Left lung (tissue), 10 donors: ENCODE results near the gene SKP2. TPM values are rescaled to one million over a fixed set of nuclear protein-coding genes. Genes with fewer than 3 reads are reported as not detected.
"Not testable (repeated sequence)": the region's sequence is repeated elsewhere in the genome, so short reads cannot be mapped to it uniquely, and the experiment has no call there.

Source experiments
- ATAC-seq: fragments of 200-7000 bp; cut with Tn5 transposase; one replicate; pipeline ENCODE4 v1.9.1; 2020; ENCODE audit warnings: moderate library complexity
- DNase-seq, 4 donors: peaks; one replicate each; pipeline ENCODE4 v3.0.0-alpha.2; 2013 to 2020
- H3K27ac ChIP-seq, 2 donors: fragments of 200-600 bp; sonication (generic) in 1 of 2; one replicate each; pipeline versions ENCODE4 v1.5.0 to v1.8.0; 2020 to 2021
- H3K27me3 ChIP-seq, 2 donors: fragments of 200-600 bp; sonication (generic) in 1 of 2; one replicate each; pipeline versions ENCODE4 v1.5.0 to v1.8.0; 2020 to 2021
- H3K36me3 ChIP-seq, 2 donors: fragments of 200-600 bp; sonication (generic) in 1 of 2; one replicate each; pipeline versions ENCODE4 v1.5.0 to v1.8.0; 2020 to 2021
- H3K4me1 ChIP-seq, 2 donors: fragments of 200-600 bp; one replicate each; pipeline ENCODE4 v1.8.0; 2021
- H3K4me3 ChIP-seq, 2 donors: fragments of 200-600 bp; sonication (generic) in 1 of 2; one replicate each; pipeline versions ENCODE4 v1.5.0 to v1.8.0; 2020 to 2021; ENCODE audit warnings: mild to moderate bottlenecking in 1 of 2
- H3K9me3 ChIP-seq, 2 donors: fragments of 200-600 bp; sonication (generic) in 1 of 2; one replicate each; pipeline versions ENCODE4 v1.5.0 to v1.8.0; 2020 to 2021
- CTCF ChIP-seq, 2 donors: fragments of 200-600 bp; sonication (generic) in 1 of 2; IDR thresholded peaks; one replicate each; pipeline versions ENCODE4 v1.5.0 to v1.8.0; 2021; ENCODE audit warnings: antibody characterized with exemption in 2 of 2
- intact Hi-C, 2 donors: fragments of 100-400 bp; cut with DNase I; formaldehyde crosslinking; loops; one replicate each; pipeline versions ENCODE4 v1.11.2 to v1.14.2; 2022
- polyA plus RNA-seq, 6 donors: library from polyadenylated mRNA; unstranded; fragments of 120-200 nt; gene quantifications; one replicate each; pipeline ENCODE4 v1.2.1, GENCODE V29; 2013; ENCODE audit not compliant: insufficient read length in 6 of 6
- total RNA-seq, 2 donors: library from RNA; stranded (reverse); fragmentation: NEBNext Ultra II Directional; extraction: Animal tissue kit (Norgen Biotek cat#: 25700); gene quantifications; one replicate each; pipeline ENCODE4 v1.2.1, GENCODE V29; 2021
- donor health status: DM: no; HTN: yes; CAD: no.
- donor health status: DM: no; HTN: no; CAD: no.

SKP2 gene
- total and polyA plus RNA-seq, 8 donors = 18.4 to 56.4 (median 48.7) TPM

DNA sequence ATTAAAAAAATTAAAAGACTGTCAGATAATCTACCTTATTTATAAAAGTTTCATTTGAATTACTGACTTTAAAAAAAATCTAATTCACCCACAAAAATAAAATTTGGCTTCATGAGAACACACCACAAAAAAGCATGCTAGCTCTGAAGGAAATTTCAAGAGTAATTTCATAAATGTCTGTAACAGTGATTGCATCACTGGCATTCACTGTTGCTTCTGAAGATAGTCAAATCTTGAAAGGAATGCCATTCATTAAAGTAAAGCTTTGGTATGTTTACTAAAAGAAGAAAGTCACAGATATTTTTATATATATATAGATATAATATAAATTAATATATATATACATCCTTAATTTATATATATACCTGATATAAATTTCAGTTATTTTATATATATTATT lies 46.4 kb downstream of the SKP2 start:
- no peaks in the 10 kb centered on the region for H3K27me3 ChIP-seq
- TF ChIP-seq CTCF (IDR thresholded peaks at IDR 0.05) = no peak
- intact Hi-C loops = no loop called here
- H3K4me3 ChIP-seq = no peak overlapping the region
- ATAC-seq (no peak), DNase-seq (no peak)
- H3K9me3 ChIP-seq = no peaks in the 10 kb centered on the region
- H3K36me3 ChIP-seq = peaks cover 0 to 55% of the 10 kb centered on the region in 2 donors
- no peak overlapping the region for H3K27ac ChIP-seq
- H3K4me1 ChIP-seq = peaks cover 0 to 5% of the 10 kb centered on the region in 2 donors

- H3K4me1 ChIP-seq, intact Hi-C loops, H3K27me3 ChIP-seq, H3K4me3 ChIP-seq, H3K9me3 ChIP-seq, DNase-seq, ATAC-seq, H3K27ac ChIP-seq: not testable (repeated sequence)
- peaks cover 0 to 55% of the 10 kb centered on the region in 2 donors for H3K36me3 ChIP-seq
These were observed 46.9 kb downstream of the SKP2 start for GRCh38 chr5:36198783-36199182.

- intact Hi-C loops = no loop called here
- Histone ChIP-seq H3K36me3 (peaks cover 0 to 51% of the 10 kb centered on the region in 2 donors), H3K27me3 (no peaks in the 10 kb centered on the region), H3K4me1 (peaks cover 0 to 5% of the 10 kb centered on the region in 2 donors), H3K4me3 (no peak overlapping the region), H3K9me3 (no peaks in the 10 kb centered on the region), H3K27ac (no peak overlapping the region)
- ATAC-seq (no peak), DNase-seq (no peak)
- no peak for TF ChIP-seq CTCF (IDR thresholded peaks at IDR 0.05)
These were observed 47.7 kb downstream of the SKP2 start for GRCh38 chr5:36199620-36200019.

DNA sequence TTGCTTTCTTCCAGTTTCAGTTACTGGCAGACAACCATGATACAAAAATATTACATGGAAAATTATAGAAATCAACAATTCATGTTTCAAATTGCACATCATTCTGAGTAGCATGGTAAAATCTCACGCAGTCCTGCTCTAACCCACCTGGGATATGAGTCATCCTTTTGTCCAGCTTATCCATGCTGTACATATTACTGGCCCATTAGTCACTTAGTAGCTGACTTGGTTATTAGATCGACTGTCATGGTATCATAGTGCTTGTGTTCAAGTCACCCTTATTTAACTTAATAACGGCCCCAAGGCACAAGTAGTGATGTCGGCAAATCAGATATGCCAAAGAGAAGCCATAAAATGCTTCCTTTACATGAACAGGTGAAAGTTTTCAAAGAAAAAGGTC lies 48.6 kb downstream of the SKP2 start:
- Histone ChIP-seq H3K4me1 (peaks cover 0 to 5% of the 10 kb centered on the region in 2 donors), H3K27ac (no peak overlapping the region), H3K9me3 (no peaks in the 10 kb centered on the region), H3K27me3 (no peaks in the 10 kb centered on the region), H3K4me3 (no peak overlapping the region), H3K36me3 (peaks cover 0 to 47% of the 10 kb centered on the region in 2 donors)
- DNase-seq = no peak
- TF ChIP-seq CTCF (IDR thresholded peaks at IDR 0.05) = no peak
- ATAC-seq = no peak
- intact Hi-C loops = no loop called here

DNA sequence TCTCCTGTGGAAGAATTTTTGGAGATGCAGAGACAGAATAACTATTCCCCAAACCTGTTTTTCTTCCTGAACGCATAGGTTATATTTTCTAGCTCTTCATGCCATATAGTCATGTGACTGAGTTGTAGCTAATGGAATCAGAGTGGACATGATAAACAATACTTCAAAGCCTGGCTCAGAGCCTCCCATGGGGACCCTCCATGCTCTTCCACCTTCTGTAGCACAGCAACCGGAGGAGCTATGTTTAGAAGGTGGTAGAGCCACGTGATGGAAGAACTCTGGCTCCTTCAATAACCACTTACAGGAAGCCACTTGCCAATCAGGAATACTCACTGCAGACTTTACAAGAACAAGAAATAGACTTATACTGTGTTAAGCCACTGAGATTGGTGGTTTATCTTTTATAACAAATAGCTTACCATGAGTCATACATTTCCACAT lies 50.6 kb downstream of the SKP2 start:
- Histone ChIP-seq H3K4me3 (no peak overlapping the region), H3K4me1 (peaks cover 0 to 5% of the 10 kb centered on the region in 2 donors), H3K36me3 (peaks cover 0 to 41% of the 10 kb centered on the region in 2 donors), H3K9me3 (no peaks in the 10 kb centered on the region), H3K27me3 (no peaks in the 10 kb centered on the region), H3K27ac (no peak overlapping the region)
- ATAC-seq (peak; percentile 76), DNase-seq (no peak)
- intact Hi-C loops = no loop called here
- TF ChIP-seq CTCF (IDR thresholded peaks at IDR 0.05) = no peak

- Histone ChIP-seq H3K27me3 (no peaks in the 10 kb centered on the region), H3K4me3 (no peak overlapping the region), H3K27ac (no peak overlapping the region), H3K36me3 (peaks cover 0 to 39% of the 10 kb centered on the region in 2 donors), H3K4me1 (peaks cover 0 to 5% of the 10 kb centered on the region in 2 donors), H3K9me3 (no peaks in the 10 kb centered on the region)
- TF ChIP-seq CTCF (IDR thresholded peaks at IDR 0.05) = no peak
- ATAC-seq (no peak), DNase-seq (no peak)
- intact Hi-C loops = no loop called here
These were observed 53.4 kb downstream of the SKP2 start for GRCh38 chr5:36205329-36205728.
